Fibroblast of lung (primary cell): Measurements from ENCODE around the gene ANKAR. TPM values are rescaled to one million over a fixed set of nuclear protein-coding genes. Genes with fewer than 3 reads are reported as not detected.
"Not testable (repeated sequence)": the region's sequence is repeated elsewhere in the genome, so short reads cannot be mapped to it uniquely, and the experiment has no call there.

ENCODE experiments used
- DNase-seq, 2 donors: peaks; one replicate each; pipeline versions ENCODE4 v3.0.0 to v3.0.0-alpha.2; 2010; ENCODE audit warnings: low read depth in 2 of 2
- H2AFZ ChIP-seq: 2 replicates; pipeline ENCODE4 v1.5.1; 2012; ENCODE audit warnings: low read length, control low read depth, inconsistent platforms
- H3K27ac ChIP-seq: 2 replicates; pipeline ENCODE4 v1.5.1; 2011; ENCODE audit warnings: low read length, control low read depth; ENCODE audit not compliant: insufficient read depth
- H3K27me3 ChIP-seq: 2 replicates; pipeline ENCODE4 v1.5.1; 2011; ENCODE audit warnings: mild to moderate bottlenecking, low read length; ENCODE audit not compliant: control insufficient read depth, insufficient read depth
- H3K36me3 ChIP-seq: 2 replicates; pipeline ENCODE4 v1.5.1; 2011; ENCODE audit warnings: low read length; ENCODE audit not compliant: control insufficient read depth, insufficient read depth
- H3K4me1 ChIP-seq: 2 replicates; pipeline ENCODE4 v1.5.1; 2011; ENCODE audit warnings: low read length; ENCODE audit not compliant: control insufficient read depth, insufficient read depth; ENCODE audit errors: extremely low read depth
- H3K4me2 ChIP-seq: 2 replicates; pipeline ENCODE4 v1.5.1; 2011; ENCODE audit warnings: low read length, control low read depth; ENCODE audit not compliant: insufficient read depth; ENCODE audit errors: extremely low read depth
- H3K4me3 ChIP-seq, 4 experiments: fragments of 200-600 bp in 1 of 4; sonication (generic) in 1 of 4; replicated peaks in 1 of 4; 2 replicates each; pipeline ENCODE4 v1.5.1; 2011 to 2016; ENCODE audit warnings: low read length in 4 of 4, low read depth in 3 of 4, mild to moderate bottlenecking in 3 of 4, control low read depth in 2 of 4, inconsistent platforms in 1 of 4, mixed read lengths in 1 of 4; ENCODE audit not compliant: insufficient read depth in 1 of 4; ENCODE audit errors: control extremely low read depth in 1 of 4
- H3K79me2 ChIP-seq: 2 replicates; pipeline ENCODE4 v1.5.1; 2012; ENCODE audit warnings: mild to moderate bottlenecking, low read length, inconsistent platforms; ENCODE audit not compliant: control insufficient read depth, insufficient read depth
- H3K9ac ChIP-seq: 2 replicates; pipeline ENCODE4 v1.5.1; 2011; ENCODE audit warnings: mild to moderate bottlenecking, low read length, control low read depth; ENCODE audit not compliant: insufficient read depth
- H3K9me3 ChIP-seq: 2 replicates; pipeline ENCODE4 v1.5.1; 2012; ENCODE audit warnings: low read depth, low read length; ENCODE audit not compliant: control insufficient read depth, insufficient read depth
- H4K20me1 ChIP-seq: 2 replicates; pipeline ENCODE4 v1.5.1; 2011; ENCODE audit warnings: low read length; ENCODE audit not compliant: control insufficient read depth, insufficient read depth; ENCODE audit errors: extremely low read depth
- CTCF ChIP-seq, 2 donors: IDR thresholded peaks in 1 of 2; conservative IDR thresholded peaks in 1 of 2; 1 replicate in 1 of 2; 2 replicates in 1 of 2; pipeline ENCODE4 v1.5.1; 2011 to 2012; ENCODE audit warnings: low read length in 2 of 2, control low read depth in 1 of 2, inconsistent platforms in 1 of 2, low read depth in 1 of 2, mild to moderate bottlenecking in 1 of 2
- EZH2 ChIP-seq: IDR thresholded peaks from 2 replicates; pipeline ENCODE4 v1.5.1; 2012; ENCODE audit warnings: low read length, control low read depth, mild to moderate bottlenecking; ENCODE audit errors: missing control alignments
- polyA plus RNA-seq, 2 donors: library from polyadenylated mRNA; depleted of rRNA in 1 of 2; stranded (reverse) in 1 of 2; unstranded in 1 of 2; fragments of >200 nt; gene quantifications; 2 replicates each; pipeline ENCODE4 v1.2.1, GENCODE V29; 2011 to 2012; ENCODE audit warnings: missing spikeins in 1 of 2
- total RNA-seq: library from RNA; depleted of rRNA; stranded (reverse); fragments of >200 nt; gene quantifications from 2 replicates; pipeline ENCODE4 v1.2.1, GENCODE V29; 2014

The ANKAR gene
- total and polyA plus RNA-seq, 2 donors (not counting 1 experiment from before 2014, with no cell fraction given): 2.1 to 11.7 TPM

- Histone ChIP-seq H3K36me3 (no peaks in the 10 kb centered on the region), H3K79me2 (no peaks in the 10 kb centered on the region), H3K4me1 (peaks cover 5% of the 10 kb centered on the region), H3K4me3 (no peak overlapping the region), H3K9ac (no peak overlapping the region), H3K9me3 (no peaks in the 10 kb centered on the region), H3K27ac (no peak overlapping the region), H3K4me2 (no peak overlapping the region), H3K27me3 (no peaks in the 10 kb centered on the region), H4K20me1 (no peaks in the 10 kb centered on the region), H2AFZ (no peak overlapping the region)
- no peak for DNase-seq
- TF ChIP-seq CTCF (conservative IDR thresholded peaks at IDR 0.05 in 1 of 2, IDR thresholded peaks at IDR 0.05 in 1 of 2; ENCODE audit: low read depth in 1 of 2, low read length in 2 of 2) (no peak), EZH2 (no peak)
Measured at GRCh38 chr2:189651284-189651683, 23.2 kb upstream of the ANKAR start.

- H2AFZ ChIP-seq, H4K20me1 ChIP-seq, H3K4me3 ChIP-seq, H3K9ac ChIP-seq, H3K27ac ChIP-seq, H3K27me3 ChIP-seq, H3K4me1 ChIP-seq, H3K79me2 ChIP-seq, H3K36me3 ChIP-seq, H3K4me2 ChIP-seq, DNase-seq, H3K9me3 ChIP-seq: not testable (repeated sequence)
Measured at GRCh38 chr2:189653464-189653863, 21.0 kb upstream of the ANKAR start.

GRCh38 chr2:189654641-189655040 lies 19.8 kb upstream of the ANKAR start:
- Histone ChIP-seq H3K79me2 (no peaks in the 10 kb centered on the region), H4K20me1 (no peaks in the 10 kb centered on the region), H3K4me1 (no peaks in the 10 kb centered on the region), H2AFZ (no peak overlapping the region), H3K36me3 (no peaks in the 10 kb centered on the region), H3K9me3 (no peaks in the 10 kb centered on the region), H3K4me3 (no peak overlapping the region), H3K27ac (no peak overlapping the region), H3K27me3 (no peaks in the 10 kb centered on the region), H3K4me2 (no peak overlapping the region), H3K9ac (no peak overlapping the region)
- DNase-seq: peak in 1 of 2 donors; percentile 39
- TF ChIP-seq EZH2 (no peak), CTCF (conservative IDR thresholded peaks at IDR 0.05 in 1 of 2, IDR thresholded peaks at IDR 0.05 in 1 of 2; ENCODE audit: low read depth in 1 of 2, low read length in 2 of 2) (no peak)
